Neural progenitor cell (in vitro differentiated cells): ENCODE results near the gene GABPB2. TPM values are rescaled to one million over a fixed set of nuclear protein-coding genes. Genes with fewer than 3 reads are reported as not detected.

ENCODE experiments used
- DNase-seq: peaks from one replicate; pipeline ENCODE4 v3.0.0-alpha.2; 2016; ENCODE audit warnings: low spot score
- H2AFZ ChIP-seq: fragments of 200-600 bp; sonication (generic); replicated peaks from 2 replicates; pipeline ENCODE4 v1.6.1; 2016; ENCODE audit warnings: antibody characterized with exemption
- H3F3A ChIP-seq: fragments of 200-600 bp; sonication (generic); 2 replicates; pipeline ENCODE4 v1.6.1; 2016; ENCODE audit warnings: antibody characterized with exemption, low read depth
- H3K27ac ChIP-seq: fragments of 200-600 bp; sonication (generic); 2 replicates; pipeline ENCODE4 v1.5.1; 2016; ENCODE audit warnings: mild to moderate bottlenecking
- H3K27me3 ChIP-seq: fragments of 200-600 bp; sonication (generic); 2 replicates; pipeline ENCODE4 v1.6.1; 2016; ENCODE audit warnings: mild to moderate bottlenecking, moderate library complexity
- H3K36me3 ChIP-seq: fragments of 200-600 bp; sonication (generic); 2 replicates; pipeline ENCODE4 v1.5.1; 2016
- H3K4me1 ChIP-seq: fragments of 200-600 bp; sonication (generic); 2 replicates; pipeline ENCODE4 v1.6.1; 2016; ENCODE audit warnings: mixed run types
- H3K4me2 ChIP-seq: fragments of 200-600 bp; sonication (generic); 2 replicates; pipeline ENCODE4 v1.6.1; 2016
- H3K4me3 ChIP-seq: fragments of 200-600 bp; sonication (generic); 2 replicates; pipeline ENCODE4 v1.5.1; 2016
- H3K79me2 ChIP-seq: fragments of 200-600 bp; sonication (generic); 2 replicates; pipeline ENCODE4 v1.6.1; 2016; ENCODE audit warnings: low read depth
- H3K9ac ChIP-seq: fragments of 200-600 bp; sonication (generic); 2 replicates; pipeline ENCODE4 v1.6.1; 2016
- H3K9me3 ChIP-seq: fragments of 200-600 bp; sonication (generic); 2 replicates; pipeline ENCODE4 v1.5.1; 2016; ENCODE audit warnings: low read depth
- H4K20me1 ChIP-seq: fragments of 200-600 bp; sonication (generic); 2 replicates; pipeline ENCODE4 v1.6.1; 2016; ENCODE audit warnings: low read depth
- H3K27ac Mint-ChIP-seq: 3 replicates; pipeline ENCODE4 v1.8.0; 2021; ENCODE audit warnings: mixed read lengths
- H3K27me3 Mint-ChIP-seq: 2 replicates; pipeline ENCODE4 v1.8.0; 2022; ENCODE audit warnings: low read depth, mild to moderate bottlenecking, inconsistent platforms, moderate library complexity, mixed read lengths; ENCODE audit not compliant: insufficient read depth
- H3K36me3 Mint-ChIP-seq: 3 replicates; pipeline ENCODE4 v1.8.0; 2021; ENCODE audit warnings: mixed read lengths
- H3K4me1 Mint-ChIP-seq: 3 replicates; pipeline ENCODE4 v1.8.0; 2021; ENCODE audit warnings: mixed read lengths
- H3K4me3 Mint-ChIP-seq: 3 replicates; pipeline ENCODE4 v1.8.0; 2021; ENCODE audit warnings: mild to moderate bottlenecking, moderate library complexity, mixed read lengths
- H3K9me3 Mint-ChIP-seq: 3 replicates; pipeline ENCODE4 v1.8.0; 2020; ENCODE audit warnings: mixed read lengths
- EZH2 ChIP-seq: fragments of 200-600 bp; sonication (generic); IDR thresholded peaks from 2 replicates; pipeline ENCODE4 v1.6.1; 2017; ENCODE audit warnings: antibody characterized with exemption, mild to moderate bottlenecking, moderate library complexity
- EZH2phosphoT487 ChIP-seq: fragments of 200-600 bp; sonication (generic); IDR thresholded peaks from 2 replicates; pipeline ENCODE4 v1.6.1; 2017; ENCODE audit warnings: antibody characterized with exemption
- total RNA-seq: library from RNA; depleted of rRNA; stranded (reverse); fragments of >200 nt; gene quantifications from 2 replicates; pipeline ENCODE4 v1.2.3, GENCODE V29; 2015; ENCODE audit warnings: low replicate concordance
- TF ChIP-seq, protein P1 (sequence below): fragments of 200-600 bp; sonication (generic); IDR thresholded peaks from 2 replicates; pipeline ENCODE4 v1.5.1; 2017; ENCODE audit warnings: antibody characterized with exemption, mild to moderate bottlenecking

GABPB2 gene
- total RNA-seq, 1 donor from 2014 or later, result 6.9 TPM

DNA sequence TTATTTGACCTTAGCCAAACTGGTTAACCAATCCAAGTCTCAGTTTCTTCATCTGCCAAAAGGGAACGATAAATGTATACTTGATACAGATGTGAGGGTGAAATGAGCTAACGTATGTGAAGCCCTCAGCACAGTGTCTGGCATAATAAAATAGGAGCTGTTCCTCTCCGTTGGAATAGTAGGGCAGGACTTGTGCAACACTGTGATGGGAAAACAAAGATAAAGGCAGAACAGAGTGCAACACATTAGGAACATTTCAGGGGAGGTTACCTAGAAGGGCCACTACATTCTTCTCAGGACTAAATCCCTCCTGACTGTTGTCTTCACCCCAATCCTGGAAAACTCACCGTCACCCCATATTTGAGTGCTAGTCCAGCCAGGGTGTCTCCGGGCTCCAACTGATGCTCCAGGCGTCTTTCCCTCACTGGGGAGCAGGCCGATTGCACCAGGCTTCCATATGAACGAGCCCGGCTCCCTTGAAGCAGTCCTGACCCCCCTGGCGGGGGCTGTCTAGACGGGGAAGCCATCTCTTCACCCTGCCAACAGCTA, 94.2 kb downstream of the GABPB2 start:
- Histone ChIP-seq H3K36me3 (no peaks in the 10 kb centered on the region), H3K27ac (no peak overlapping the region), H4K20me1 (no peaks in the 10 kb centered on the region), H3K4me1 (peaks cover 10% of the 10 kb centered on the region), H3K9me3 (no peaks in the 10 kb centered on the region), H3K9ac (peak overlapping the region; percentile 59), H3K4me3 (peak overlapping the region; percentile 89), H3F3A (peaks cover 21% of the 10 kb centered on the region), H3K79me2 (peaks cover 26% of the 10 kb centered on the region), H3K27me3 (no peaks in the 10 kb centered on the region), H2AFZ (peak overlapping the region; percentile 97), H3K4me2 (peak overlapping the region; percentile 94)
- H3K27ac Mint-ChIP-seq, result no peak overlapping the region
- H3K4me1 Mint-ChIP-seq, result peaks cover 19% of the 10 kb centered on the region
- peak overlapping the region; percentile 93 for H3K4me3 Mint-ChIP-seq
- TF ChIP-seq, protein P1, sequence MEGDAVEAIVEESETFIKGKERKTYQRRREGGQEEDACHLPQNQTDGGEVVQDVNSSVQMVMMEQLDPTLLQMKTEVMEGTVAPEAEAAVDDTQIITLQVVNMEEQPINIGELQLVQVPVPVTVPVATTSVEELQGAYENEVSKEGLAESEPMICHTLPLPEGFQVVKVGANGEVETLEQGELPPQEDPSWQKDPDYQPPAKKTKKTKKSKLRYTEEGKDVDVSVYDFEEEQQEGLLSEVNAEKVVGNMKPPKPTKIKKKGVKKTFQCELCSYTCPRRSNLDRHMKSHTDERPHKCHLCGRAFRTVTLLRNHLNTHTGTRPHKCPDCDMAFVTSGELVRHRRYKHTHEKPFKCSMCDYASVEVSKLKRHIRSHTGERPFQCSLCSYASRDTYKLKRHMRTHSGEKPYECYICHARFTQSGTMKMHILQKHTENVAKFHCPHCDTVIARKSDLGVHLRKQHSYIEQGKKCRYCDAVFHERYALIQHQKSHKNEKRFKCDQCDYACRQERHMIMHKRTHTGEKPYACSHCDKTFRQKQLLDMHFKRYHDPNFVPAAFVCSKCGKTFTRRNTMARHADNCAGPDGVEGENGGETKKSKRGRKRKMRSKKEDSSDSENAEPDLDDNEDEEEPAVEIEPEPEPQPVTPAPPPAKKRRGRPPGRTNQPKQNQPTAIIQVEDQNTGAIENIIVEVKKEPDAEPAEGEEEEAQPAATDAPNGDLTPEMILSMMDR, result no peak
- TF ChIP-seq EZH2phosphoT487 (no peak), EZH2 (no peak)
- H3K27me3 Mint-ChIP-seq, result peaks cover 4% of the 10 kb centered on the region
- H3K36me3 Mint-ChIP-seq, result peaks cover 19% of the 10 kb centered on the region
- H3K9me3 Mint-ChIP-seq, result no peaks in the 10 kb centered on the region
- no peak for DNase-seq

DNA sequence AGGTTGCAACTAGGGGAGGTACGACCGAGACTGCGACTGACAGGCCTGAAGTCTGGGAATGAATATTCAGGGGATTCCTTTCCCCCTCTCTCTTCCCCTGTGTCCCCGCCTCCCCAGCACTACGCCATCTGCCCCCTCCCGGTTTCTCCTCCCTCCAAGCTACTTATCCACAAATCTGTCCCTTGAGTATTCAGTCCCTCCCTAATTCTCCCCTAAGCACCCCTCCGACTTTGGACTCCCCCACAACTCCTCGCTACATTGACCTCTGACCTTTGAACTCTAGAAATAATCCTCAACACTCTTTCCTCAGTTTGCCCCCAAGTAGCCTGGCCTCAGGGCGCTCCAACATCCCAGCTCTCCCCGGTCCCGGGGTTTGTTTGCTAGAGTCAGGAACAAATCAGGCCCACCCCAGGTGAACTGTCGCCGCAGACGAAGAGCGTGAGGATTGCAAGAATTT, 94.7 kb downstream of the GABPB2 start:
- Histone ChIP-seq H3F3A (peaks cover 25% of the 10 kb centered on the region), H3K79me2 (peaks cover 26% of the 10 kb centered on the region), H3K9ac (peak overlapping the region; percentile 59), H3K4me3 (peak overlapping the region; percentile 89), H4K20me1 (no peaks in the 10 kb centered on the region), H3K27me3 (no peaks in the 10 kb centered on the region), H3K27ac (no peak overlapping the region), H3K9me3 (no peaks in the 10 kb centered on the region), H3K4me1 (peaks cover 10% of the 10 kb centered on the region), H3K4me2 (peak overlapping the region; percentile 94), H3K36me3 (no peaks in the 10 kb centered on the region), H2AFZ (peak overlapping the region; percentile 97)
- Mint-ChIP-seq H3K36me3 (peaks cover 17% of the 10 kb centered on the region), H3K4me3 (peak overlapping the region; percentile 93), H3K4me1 (peaks cover 19% of the 10 kb centered on the region), H3K9me3 (no peaks in the 10 kb centered on the region), H3K27me3 (peaks cover 4% of the 10 kb centered on the region), H3K27ac (peak overlapping the region; percentile 94)
- DNase-seq, result peak; percentile 72
- TF ChIP-seq EZH2phosphoT487 (no peak), EZH2 (no peak)
- TF ChIP-seq, protein P1, result no peak

DNA sequence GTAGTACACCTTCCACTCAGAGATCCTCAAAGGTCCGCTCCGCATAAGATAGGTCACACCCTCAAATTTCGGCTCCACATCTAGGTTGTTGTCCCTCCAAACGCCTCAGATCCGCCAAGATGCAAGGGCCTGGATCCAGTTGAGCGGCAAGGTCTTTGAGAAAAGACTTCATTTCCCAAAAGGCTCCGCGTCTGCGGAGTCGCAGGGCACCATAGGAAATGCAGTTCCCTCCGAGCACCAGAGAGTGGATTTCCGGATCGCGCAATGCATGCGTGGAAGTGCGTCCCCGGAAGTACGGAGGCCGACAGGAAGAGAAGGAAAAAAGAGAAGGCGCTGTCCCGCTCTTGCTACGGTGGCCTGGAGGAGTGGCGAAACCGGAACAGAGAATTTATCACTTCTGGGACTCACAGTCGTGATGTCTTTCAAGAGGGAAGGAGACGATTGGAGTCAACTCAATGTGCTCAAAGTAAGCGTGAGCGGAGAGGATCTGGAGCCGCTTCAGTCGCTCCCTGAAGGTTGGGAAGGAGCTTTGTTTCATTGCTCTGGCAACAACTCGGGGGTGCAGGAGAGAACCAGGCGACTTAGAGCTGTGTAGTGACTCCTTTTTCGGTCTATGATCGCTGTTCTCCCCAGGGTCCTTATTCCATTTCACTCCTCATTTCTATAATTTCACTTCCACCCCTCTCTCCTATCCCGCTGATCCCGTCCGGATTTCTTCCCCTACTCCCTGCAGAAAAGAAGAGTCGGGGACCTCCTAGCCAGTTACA, 95.4 kb downstream of the GABPB2 start, which contains the start of the genes LYSMD1 and SCNM1:
LYSMD1 (minus strand) TSS at position 165 of the 767 bp plus-strand sequence. CDS start 644 bp downstream, outside the sequence.
SCNM1 (plus strand) TSS at position 407 of the 767 bp plus-strand sequence; CDS start at position 416, 9 bp downstream.
- Histone ChIP-seq H3K4me2 (peak within 1 kb of the TSS; percentile 94), H3K79me2 (peaks cover 26% of the 10 kb centered on the region), H3F3A (peaks cover 30% of the 10 kb centered on the region), H3K4me3 (peak within 1 kb of the TSS; percentile 89), H4K20me1 (no peaks in the 10 kb centered on the region), H3K27me3 (no peaks in the 10 kb centered on the region), H3K4me1 (peaks cover 10% of the 10 kb centered on the region), H2AFZ (peak within 1 kb of the TSS; percentile 97), H3K9ac (peak within 1 kb of the TSS; percentile 92), H3K9me3 (no peaks in the 10 kb centered on the region), H3K36me3 (no peaks in the 10 kb centered on the region), H3K27ac (no peak within 1 kb of the TSS)
- DNase-seq, result peak; percentile 98
- peaks cover 19% of the 10 kb centered on the region for H3K4me1 Mint-ChIP-seq
- H3K4me3 Mint-ChIP-seq, result peak within 1 kb of the TSS; percentile 93
- TF ChIP-seq EZH2phosphoT487, result no peak
- TF ChIP-seq EZH2, result no peak
- TF ChIP-seq, protein P1, result no peak
- peaks cover 13% of the 10 kb centered on the region for H3K36me3 Mint-ChIP-seq
- H3K27me3 Mint-ChIP-seq, result peaks cover 4% of the 10 kb centered on the region
- no peaks in the 10 kb centered on the region for H3K9me3 Mint-ChIP-seq
- H3K27ac Mint-ChIP-seq, result peak within 1 kb of the TSS; percentile 94
